Neutrophil (primary cell): ENCODE results near the gene DYNC1I2.

Experiments used
- H3K27ac ChIP-seq: fragments of 200-600 bp; sonication (generic); 2 replicates; pipeline ENCODE4 v1.5.1; 2016; ENCODE audit warnings: mild to moderate bottlenecking, moderate library complexity
- H3K27me3 ChIP-seq: fragments of 200-600 bp; sonication (generic); 2 replicates; pipeline ENCODE4 v1.6.0; 2016; ENCODE audit warnings: mild to moderate bottlenecking
- H3K36me3 ChIP-seq: fragments of 200-600 bp; sonication (generic); 2 replicates; pipeline ENCODE4 v1.5.1; 2017
- H3K4me1 ChIP-seq, 2 experiments: fragments of 200-600 bp in 1 of 2; sonication (generic) in 1 of 2; 1 replicate in 1 of 2; 2 replicates in 1 of 2; pipeline versions ENCODE4 v1.5.1 to v1.6.1; 2013 to 2016; ENCODE audit warnings: low read depth in 1 of 2, low read length in 1 of 2, mild to moderate bottlenecking in 1 of 2, moderate library complexity in 1 of 2; ENCODE audit not compliant: control insufficient read depth in 1 of 2, insufficient read depth in 1 of 2
- H3K4me3 ChIP-seq, 2 experiments: fragments of 200-600 bp in 1 of 2; sonication (generic) in 1 of 2; 1 replicate in 1 of 2; 2 replicates in 1 of 2; pipeline ENCODE4 v1.5.1; 2013 to 2016; ENCODE audit warnings: low read depth in 1 of 2, low read length in 1 of 2, mild to moderate bottlenecking in 1 of 2, moderate library complexity in 1 of 2
- H3K9me3 ChIP-seq: fragments of 200-600 bp; sonication (generic); 2 replicates; pipeline ENCODE4 v1.5.1; 2016
- TF ChIP-seq, protein P1 (sequence below): fragments of 200-600 bp; sonication (generic); IDR thresholded peaks from 2 replicates; pipeline ENCODE4 v1.5.1; 2016; ENCODE audit warnings: antibody characterized with exemption

Gene DYNC1I2

GRCh38 chr2:171687287-171688128, at the start of gene DYNC1I2:
Gene DYNC1I2, plus strand, starts transcription at chr2:171687469. Its CDS starts 2,687 bp downstream, at chr2:171690156.
- H3K36me3 ChIP-seq: peaks cover 11% of the 10 kb centered on the region
- no peaks in the 10 kb centered on the region for H3K9me3 ChIP-seq
- H3K4me1 ChIP-seq: peaks cover 11 to 12% of the 10 kb centered on the region in 2 experiments
- H3K27me3 ChIP-seq: peaks cover 21% of the 10 kb centered on the region
- H3K27ac ChIP-seq: peak within 1 kb of the TSS; percentile 62
- TF ChIP-seq, protein P1, sequence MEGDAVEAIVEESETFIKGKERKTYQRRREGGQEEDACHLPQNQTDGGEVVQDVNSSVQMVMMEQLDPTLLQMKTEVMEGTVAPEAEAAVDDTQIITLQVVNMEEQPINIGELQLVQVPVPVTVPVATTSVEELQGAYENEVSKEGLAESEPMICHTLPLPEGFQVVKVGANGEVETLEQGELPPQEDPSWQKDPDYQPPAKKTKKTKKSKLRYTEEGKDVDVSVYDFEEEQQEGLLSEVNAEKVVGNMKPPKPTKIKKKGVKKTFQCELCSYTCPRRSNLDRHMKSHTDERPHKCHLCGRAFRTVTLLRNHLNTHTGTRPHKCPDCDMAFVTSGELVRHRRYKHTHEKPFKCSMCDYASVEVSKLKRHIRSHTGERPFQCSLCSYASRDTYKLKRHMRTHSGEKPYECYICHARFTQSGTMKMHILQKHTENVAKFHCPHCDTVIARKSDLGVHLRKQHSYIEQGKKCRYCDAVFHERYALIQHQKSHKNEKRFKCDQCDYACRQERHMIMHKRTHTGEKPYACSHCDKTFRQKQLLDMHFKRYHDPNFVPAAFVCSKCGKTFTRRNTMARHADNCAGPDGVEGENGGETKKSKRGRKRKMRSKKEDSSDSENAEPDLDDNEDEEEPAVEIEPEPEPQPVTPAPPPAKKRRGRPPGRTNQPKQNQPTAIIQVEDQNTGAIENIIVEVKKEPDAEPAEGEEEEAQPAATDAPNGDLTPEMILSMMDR: no peak
- H3K4me3 ChIP-seq: peak within 1 kb of the TSS; percentile 60 to 72

DNA sequence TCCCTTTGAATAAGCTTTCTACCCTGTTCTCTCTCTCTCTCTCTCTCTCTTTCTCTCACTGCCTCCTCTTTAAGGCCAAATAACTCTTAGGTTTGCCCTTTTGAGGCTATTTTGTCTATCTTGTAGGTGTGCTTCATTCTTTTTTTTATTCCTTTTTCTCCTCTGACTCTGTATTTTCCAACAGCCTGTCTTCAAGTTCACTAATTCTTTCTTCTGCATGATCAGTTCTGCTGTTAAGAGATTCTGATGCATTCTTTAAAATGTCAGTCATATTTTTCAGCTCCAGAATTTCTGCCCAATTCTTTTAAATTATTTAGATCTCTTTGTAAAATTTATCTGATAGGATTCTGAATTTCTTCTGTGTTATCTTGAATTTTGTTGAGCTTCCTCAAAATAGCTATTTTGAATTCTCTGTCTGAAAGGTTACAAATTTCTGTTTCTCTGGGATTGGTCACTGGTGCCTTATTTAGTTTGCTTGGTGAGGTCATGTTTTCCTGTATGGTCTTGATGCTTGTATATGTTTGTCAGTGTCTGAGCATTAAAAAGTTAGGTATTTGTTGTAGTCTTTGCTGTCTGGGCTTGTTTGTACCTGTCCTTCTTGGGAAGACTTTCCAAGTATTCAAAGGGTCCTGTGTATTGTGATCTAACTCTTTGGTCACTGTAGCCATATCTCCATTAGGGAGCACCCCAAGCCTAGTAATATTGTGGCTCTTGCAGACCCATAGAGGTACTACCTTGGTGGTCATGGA, 35.4 kb upstream of the DYNC1I2 start:
- TF ChIP-seq, protein P1: no peak
- Histone ChIP-seq H3K27ac (no peak overlapping the region), H3K9me3 (no peaks in the 10 kb centered on the region), H3K4me3 (no peak overlapping the region), H3K36me3 (no peaks in the 10 kb centered on the region), H3K4me1 (peaks cover 0 to 4% of the 10 kb centered on the region in 2 experiments), H3K27me3 (peaks cover 4% of the 10 kb centered on the region)

GRCh38 chr2:171652416-171652785, 34.9 kb upstream of the DYNC1I2 start:
- Histone ChIP-seq H3K27ac (no peak overlapping the region), H3K4me3 (no peak overlapping the region), H3K9me3 (no peaks in the 10 kb centered on the region), H3K4me1 (peaks cover 0 to 4% of the 10 kb centered on the region in 2 experiments), H3K36me3 (no peaks in the 10 kb centered on the region), H3K27me3 (peaks cover 4% of the 10 kb centered on the region)
- TF ChIP-seq, protein P1: no peak

- Histone ChIP-seq H3K36me3 (no peaks in the 10 kb centered on the region), H3K4me1 (peaks cover 0 to 4% of the 10 kb centered on the region in 2 experiments), H3K27me3 (peaks cover 15% of the 10 kb centered on the region), H3K9me3 (no peaks in the 10 kb centered on the region), H3K4me3 (no peak overlapping the region), H3K27ac (peak overlapping the region; percentile 24)
- TF ChIP-seq, protein P1: no peak
Observed at GRCh38 chr2:171655586-171655985, 31.7 kb upstream of the DYNC1I2 start.

GRCh38 chr2:171667041-171667440, 20.2 kb upstream of the DYNC1I2 start:
- H3K4me3 ChIP-seq: no peak overlapping the region
- no peaks in the 10 kb centered on the region for H3K4me1 ChIP-seq
- H3K9me3 ChIP-seq: no peaks in the 10 kb centered on the region
- TF ChIP-seq, protein P1: no peak
- no peak overlapping the region for H3K27ac ChIP-seq
- no peaks in the 10 kb centered on the region for H3K36me3 ChIP-seq
- H3K27me3 ChIP-seq: peaks cover 15% of the 10 kb centered on the region
